Endothelial cell of umbilical vein (primary cell): ENCODE results near the gene DOK1. TPM values are rescaled to one million over a fixed set of nuclear protein-coding genes. Genes with fewer than 3 reads are reported as not detected.

ENCODE experiments used
- BruUV-seq: library from RNA; stranded (reverse); fragments of 400-500 nt; replicated peaks from 2 replicates; lab custom pipeline; 2021; lab: Mats Ljungman, UMichigan
- CTCF ChIA-PET: fragments of 300-600, 350-600 bp; sonication (Branson Sonifier 250); formaldehyde crosslinking; loops from one replicate; lab custom pipeline; 2021; ENCODE audit warnings: antibody characterized with exemption, inconsistent platforms; lab: Charles Lee
- POLR2A ChIA-PET: fragments of 300-600, 350-600 bp; sonication (Branson Sonifier 250); formaldehyde crosslinking; loops from one replicate; lab custom pipeline; 2021; ENCODE audit warnings: antibody characterized with exemption, inconsistent platforms; lab: Charles Lee
- DNase-seq: peaks from one replicate; pipeline ENCODE4 v3.0.0-alpha.2; 2011; ENCODE audit warnings: low read depth, low spot score
- FAIRE-seq: peaks from 2 replicates; lab custom pipeline; 2011; peaks lifted over from hg19 to GRCh38; lab: Jason Lieb, UNC
- H2AFZ ChIP-seq: 2 replicates; pipeline ENCODE4 v1.6.0; 2012; ENCODE audit warnings: low read depth, low read length, control low read depth, inconsistent platforms
- H3K27ac ChIP-seq: 2 replicates; pipeline ENCODE4 v1.5.1; 2011; ENCODE audit warnings: low read depth, mild to moderate bottlenecking, control low read depth, low read length, moderate library complexity; ENCODE audit not compliant: insufficient read depth
- H3K27me3 ChIP-seq, 2 experiments: 2 replicates each; pipeline versions ENCODE4 v1.6.0 to v1.6.1; 2011; ENCODE audit warnings: low read length in 2 of 2, mixed read lengths in 1 of 2; ENCODE audit not compliant: control insufficient read depth in 2 of 2, insufficient read depth in 2 of 2
- H3K36me3 ChIP-seq, 2 experiments: 2 replicates in 1 of 2; 3 replicates in 1 of 2; pipeline ENCODE4 v1.5.1; 2011; ENCODE audit warnings: low read length in 2 of 2, mild to moderate bottlenecking in 1 of 2, moderate library complexity in 1 of 2; ENCODE audit not compliant: control insufficient read depth in 2 of 2, insufficient read depth in 2 of 2; ENCODE audit errors: extremely low read depth in 1 of 2
- H3K4me1 ChIP-seq: 3 replicates; pipeline ENCODE4 v1.5.1; 2011; ENCODE audit warnings: mild to moderate bottlenecking, low read length; ENCODE audit not compliant: control insufficient read depth, insufficient read depth; ENCODE audit errors: extremely low read depth
- H3K4me2 ChIP-seq: 2 replicates; pipeline ENCODE4 v1.6.1; 2011; ENCODE audit warnings: low read length, control low read depth, mixed read lengths; ENCODE audit not compliant: insufficient read depth
- H3K4me3 ChIP-seq, 3 experiments: fragments of 200-600 bp in 1 of 3; sonication (generic), shearing (Covaris generic) in 1 of 3; replicated peaks in 1 of 3; 2 replicates each; pipeline ENCODE4 v1.5.1; 2011 to 2016; ENCODE audit warnings: control low read depth in 3 of 3, low read length in 3 of 3, mild to moderate bottlenecking in 2 of 3, inconsistent platforms in 1 of 3, low read depth in 1 of 3, moderate library complexity in 1 of 3; ENCODE audit not compliant: insufficient read depth in 1 of 3
- H3K79me2 ChIP-seq: 2 replicates; pipeline ENCODE4 v1.6.0; 2012; ENCODE audit warnings: low read length, inconsistent platforms; ENCODE audit not compliant: control insufficient read depth, insufficient read depth
- H3K9ac ChIP-seq: replicated peaks from 2 replicates; pipeline ENCODE3; 2011; ENCODE audit warnings: low read length, control low read depth; ENCODE audit not compliant: insufficient read depth; ENCODE audit errors: extremely low read depth
- H3K9me1 ChIP-seq: replicated peaks from 3 replicates; pipeline ENCODE4 v1.6.0; 2011; ENCODE audit warnings: mild to moderate bottlenecking, low read length; ENCODE audit not compliant: control insufficient read depth, insufficient read depth; ENCODE audit errors: extremely low read depth
- H3K9me3 ChIP-seq: replicated peaks from 2 replicates; pipeline ENCODE4 v1.5.1; 2012; ENCODE audit warnings: low read length, inconsistent platforms; ENCODE audit not compliant: control insufficient read depth, insufficient read depth
- H4K20me1 ChIP-seq: replicated peaks from 2 replicates; pipeline ENCODE3; 2011; ENCODE audit warnings: mild to moderate bottlenecking, low read length; ENCODE audit not compliant: control insufficient read depth, insufficient read depth; ENCODE audit errors: extremely low read depth
- CTCF ChIP-seq, 2 donors: IDR thresholded peaks; 1 replicate in 1 of 2; 2 replicates in 1 of 2; pipeline ENCODE4 v1.5.1; 2011; ENCODE audit warnings: low read length in 2 of 2, mild to moderate bottlenecking in 2 of 2, moderate library complexity in 2 of 2, control low read depth in 1 of 2, inconsistent platforms in 1 of 2, low read depth in 1 of 2; ENCODE audit not compliant: insufficient read depth in 1 of 2; ENCODE audit errors: extremely low read depth in 1 of 2
- EZH2 ChIP-seq: IDR thresholded peaks from 2 replicates; pipeline ENCODE4 v1.6.1; 2012; ENCODE audit warnings: borderline replicate concordance, low read depth, mild to moderate bottlenecking, moderate library complexity, low read length, inconsistent platforms; ENCODE audit not compliant: severe bottlenecking
- FOS ChIP-seq: IDR thresholded peaks from 2 replicates; pipeline ENCODE4 v1.6.1; 2011; ENCODE audit warnings: mild to moderate bottlenecking, low read length, moderate library complexity, borderline replicate concordance; ENCODE audit not compliant: insufficient read depth
- GATA2 ChIP-seq: IDR thresholded peaks from 2 replicates; pipeline ENCODE4 v1.7.0; 2011; ENCODE audit warnings: low read depth, mild to moderate bottlenecking, moderate library complexity, mixed read lengths, low read length; ENCODE audit not compliant: insufficient read length, insufficient read depth
- JUN ChIP-seq: IDR thresholded peaks from 2 replicates; pipeline ENCODE4 v1.6.1; 2011; ENCODE audit warnings: borderline replicate concordance, low read depth; ENCODE audit not compliant: insufficient read length, insufficient read depth
- MAX ChIP-seq: IDR thresholded peaks from 2 replicates; pipeline ENCODE4 v1.6.1; 2011; ENCODE audit not compliant: insufficient read depth, insufficient read length
- MYC ChIP-seq: IDR thresholded peaks from one replicate; pipeline ENCODE4 v1.6.1; 2011; ENCODE audit warnings: mild to moderate bottlenecking, low read depth, low read length
- POLR2A ChIP-seq: IDR thresholded peaks from 2 replicates; pipeline ENCODE4 v1.6.1; 2012; ENCODE audit warnings: low read depth, mild to moderate bottlenecking, control low read depth, low read length
- POLR2AphosphoS5 ChIP-seq: IDR thresholded peaks from 2 replicates; pipeline ENCODE4 v1.6.1; 2012; ENCODE audit warnings: low read depth, mild to moderate bottlenecking, control low read depth, low read length, moderate library complexity; ENCODE audit not compliant: insufficient read depth
- dilution Hi-C: fragments of 300-500 bp; cut with MboI; formaldehyde crosslinking; loops from one replicate; pipeline ENCODE4 v1.15.0; 2019; ENCODE audit warnings: low sequenced_read_pairs; ENCODE audit not compliant: extremely low pct_ligation_motif_present
- intact Hi-C: fragments of 100-400 bp; cut with micrococcal nuclease; formaldehyde crosslinking; loops from one replicate; pipeline ENCODE4 v1.10.0; 2022
- polyA plus RNA-seq, 4 experiments: library from polyadenylated mRNA; depleted of rRNA in 3 of 4; stranded (reverse) in 3 of 4; unstranded in 1 of 4; fragments of >200 nt; gene quantifications; 2 replicates each; pipeline versions ENCODE4 v1.2.1 to v1.2.3, GENCODE V29; 2011 to 2012; ENCODE audit warnings: missing spikeins in 1 of 4
- total RNA-seq: library from RNA; stranded (reverse); gene quantifications from 2 replicates; pipeline ENCODE4 v1.2.3, GENCODE V29; 2021

Gene DOK1
- total and polyA plus RNA-seq, 2 donors (not counting 3 experiments of a cell fraction or from before 2014, with no cell fraction given): 10.4 to 12.7 TPM

GRCh38 chr2:74596584-74596983 is 42.1 kb downstream of the DOK1 start:
- no peak for FAIRE-seq
- Histone ChIP-seq H3K27me3 (peaks cover 12 to 43% of the 10 kb centered on the region in 2 experiments), H4K20me1 (no peaks in the 10 kb centered on the region), H2AFZ (no peak overlapping the region), H3K9me3 (no peaks in the 10 kb centered on the region), H3K4me3 (no peak overlapping the region), H3K4me2 (no peak overlapping the region), H3K36me3 (no peaks in the 10 kb centered on the region), H3K9me1 (no peaks in the 10 kb centered on the region), H3K4me1 (no peaks in the 10 kb centered on the region), H3K9ac (no peak overlapping the region), H3K27ac (no peak overlapping the region), H3K79me2 (no peaks in the 10 kb centered on the region)
- BruUV-seq: no TSS peak
- no peak for DNase-seq
- CTCF ChIA-PET: no interaction called here
- intact Hi-C loops (no loop called here), dilution Hi-C loops (no loop called here)
- POLR2A ChIA-PET: no interaction called here
- no peak for TF ChIP-seq POLR2A
- TF ChIP-seq GATA2: no peak
- TF ChIP-seq JUN: no peak
- no peak for TF ChIP-seq EZH2
- TF ChIP-seq CTCF (IDR thresholded peaks at IDR 0.05; ENCODE audit: extremely low read depth in 1 of 2, insufficient read depth in 1 of 2, low read depth in 1 of 2, low read length in 2 of 2): no peak
- no peak for TF ChIP-seq FOS
- no peak for TF ChIP-seq MYC
- no peak for TF ChIP-seq MAX
- TF ChIP-seq POLR2AphosphoS5: no peak
